Right renal pelvis (tissue), 4 donors: ENCODE results near the gene ZBTB16. TPM values are rescaled to one million over a fixed set of nuclear protein-coding genes. Genes with fewer than 3 reads are reported as not detected.

ENCODE experiments used
- DNase-seq, 4 donors: peaks; one replicate each; pipeline ENCODE4 v3.0.0-alpha.2; 2013; ENCODE audit warnings: low read depth in 4 of 4, low spot score in 3 of 4, missing footprints in 1 of 4
- polyA plus RNA-seq, 4 donors: library from polyadenylated mRNA; unstranded; fragments of 120-200 nt; gene quantifications; one replicate each; pipeline ENCODE4 v1.2.1, GENCODE V29; 2013; ENCODE audit not compliant: insufficient read length in 4 of 4

ZBTB16 gene
- polyA plus RNA-seq, 4 donors: 0.89 to 2.0 (median 1.5) TPM

DNA sequence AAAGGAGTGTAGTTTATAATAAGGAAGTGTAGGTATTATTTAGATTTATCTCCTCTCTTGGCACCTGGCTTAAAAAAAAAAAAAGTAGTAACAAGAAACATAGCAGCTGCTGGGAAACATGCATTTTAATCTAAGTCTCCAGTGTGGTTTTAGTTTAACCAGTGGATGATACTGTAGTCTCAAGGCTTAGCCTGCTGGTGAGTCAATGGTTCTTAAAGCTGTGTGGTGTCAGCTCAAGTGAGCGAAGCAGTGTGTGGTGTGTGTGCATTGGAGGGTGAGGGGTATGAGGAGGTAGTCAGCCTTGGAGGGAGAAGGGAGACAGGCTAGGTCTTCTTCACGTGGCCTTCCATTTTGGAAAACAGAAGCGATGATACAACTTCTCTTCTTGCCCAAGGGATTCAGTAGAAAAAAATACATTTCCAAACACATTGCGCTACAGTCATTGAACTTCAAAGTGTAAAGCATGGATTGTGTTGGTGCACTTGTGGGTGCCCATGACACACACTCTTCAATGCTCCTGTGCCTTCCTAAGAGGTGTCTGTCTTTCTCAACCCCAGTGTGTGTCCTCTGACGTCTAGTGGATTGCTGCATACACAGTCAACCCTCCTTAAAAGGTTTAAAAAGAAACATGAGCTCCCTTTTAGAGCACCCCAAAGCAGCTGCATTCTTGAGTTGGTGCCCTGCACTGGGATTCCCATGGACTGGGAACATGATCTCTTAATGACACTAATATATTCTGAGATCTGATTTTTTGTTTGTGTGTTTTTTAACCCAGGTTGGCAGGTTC is 40.1 kb downstream of the ZBTB16 start:
- no peak for DNase-seq

DNA sequence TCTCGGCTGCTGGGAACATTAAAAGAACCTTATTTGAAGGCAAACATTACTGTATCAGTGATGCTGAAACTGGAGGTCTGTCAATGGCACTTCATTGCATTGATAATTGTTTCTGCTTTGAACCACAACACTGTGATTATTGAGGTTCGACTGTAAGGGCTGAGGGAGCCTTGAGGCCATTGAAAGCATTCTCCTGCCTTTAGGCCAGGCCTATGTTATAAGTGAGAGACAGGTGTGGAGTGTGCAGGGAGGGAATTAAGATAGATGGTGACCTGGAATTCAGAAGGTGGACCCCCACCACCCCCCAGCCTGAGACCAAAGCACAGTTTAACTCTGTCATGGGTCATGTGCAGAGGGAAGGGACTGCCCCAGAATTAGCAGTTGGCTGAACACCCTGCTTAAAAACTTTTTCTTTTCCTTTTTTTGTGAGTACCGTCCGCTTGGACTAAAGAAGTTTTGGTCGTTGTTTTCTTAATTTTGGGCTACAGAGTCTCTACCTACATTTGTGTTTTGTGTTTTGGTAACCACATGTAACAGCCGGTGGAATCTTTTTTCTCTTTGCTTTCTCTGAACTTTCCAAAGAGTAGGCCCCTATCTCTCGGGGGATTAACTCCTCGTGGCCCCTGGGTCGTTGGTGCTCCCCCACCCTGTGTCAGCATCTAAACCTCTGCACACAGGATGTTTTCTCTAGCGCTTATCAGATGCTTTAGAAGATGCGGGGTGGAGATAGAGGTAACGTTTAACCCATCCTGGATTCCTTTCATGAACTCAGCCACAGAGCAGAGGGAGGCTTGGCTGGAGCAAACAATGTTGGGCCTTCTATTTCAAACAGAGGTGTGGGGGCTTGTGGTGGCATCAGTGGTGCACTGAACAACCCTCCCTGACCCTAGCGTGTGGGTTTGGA is 43.7 kb downstream of the ZBTB16 start:
- no peak for DNase-seq

DNA sequence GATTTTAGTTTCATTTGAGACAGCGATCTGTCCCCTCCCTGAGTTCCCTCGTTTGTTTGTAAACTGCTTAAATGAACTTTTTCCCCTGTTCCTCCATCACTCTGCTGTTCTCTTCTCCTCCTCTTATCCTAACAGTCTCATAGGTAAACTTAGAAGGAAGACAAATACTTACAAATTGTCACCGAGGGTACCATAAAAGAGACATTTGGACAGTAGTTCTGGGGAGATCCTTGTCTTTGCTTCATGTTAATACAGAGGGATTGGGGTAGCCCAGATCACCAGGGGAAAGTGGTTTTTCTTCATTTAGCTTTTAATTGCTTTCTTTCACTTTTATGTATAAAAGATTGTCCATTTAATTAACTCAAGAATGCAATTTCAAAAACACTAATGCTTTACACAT is 46.1 kb downstream of the ZBTB16 start:
- DNase-seq: no peak

DNA sequence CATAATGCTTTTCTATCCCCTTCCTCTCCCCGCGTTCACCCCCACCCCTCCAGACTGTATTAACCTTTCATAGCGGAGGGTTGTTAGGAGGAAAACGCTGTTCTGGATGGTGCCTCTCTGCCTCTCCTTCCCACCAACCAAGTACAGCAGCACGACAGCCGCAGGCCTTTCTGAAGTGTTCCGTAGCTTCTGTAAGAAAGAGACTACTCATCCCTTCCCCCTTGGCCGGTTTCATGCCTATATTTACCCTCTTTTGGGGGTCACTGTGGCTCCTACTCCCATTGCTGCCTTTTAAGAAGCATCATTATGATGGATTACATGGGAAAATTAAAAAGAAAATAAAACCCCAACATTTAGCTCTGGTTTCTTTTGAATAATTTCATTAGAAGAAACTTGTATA is 46.5 kb downstream of the ZBTB16 start:
- DNase-seq: no peak

- DNase-seq: no peak
These were observed 47.5 kb downstream of the ZBTB16 start for GRCh38 chr11:114106986-114107385.

DNA sequence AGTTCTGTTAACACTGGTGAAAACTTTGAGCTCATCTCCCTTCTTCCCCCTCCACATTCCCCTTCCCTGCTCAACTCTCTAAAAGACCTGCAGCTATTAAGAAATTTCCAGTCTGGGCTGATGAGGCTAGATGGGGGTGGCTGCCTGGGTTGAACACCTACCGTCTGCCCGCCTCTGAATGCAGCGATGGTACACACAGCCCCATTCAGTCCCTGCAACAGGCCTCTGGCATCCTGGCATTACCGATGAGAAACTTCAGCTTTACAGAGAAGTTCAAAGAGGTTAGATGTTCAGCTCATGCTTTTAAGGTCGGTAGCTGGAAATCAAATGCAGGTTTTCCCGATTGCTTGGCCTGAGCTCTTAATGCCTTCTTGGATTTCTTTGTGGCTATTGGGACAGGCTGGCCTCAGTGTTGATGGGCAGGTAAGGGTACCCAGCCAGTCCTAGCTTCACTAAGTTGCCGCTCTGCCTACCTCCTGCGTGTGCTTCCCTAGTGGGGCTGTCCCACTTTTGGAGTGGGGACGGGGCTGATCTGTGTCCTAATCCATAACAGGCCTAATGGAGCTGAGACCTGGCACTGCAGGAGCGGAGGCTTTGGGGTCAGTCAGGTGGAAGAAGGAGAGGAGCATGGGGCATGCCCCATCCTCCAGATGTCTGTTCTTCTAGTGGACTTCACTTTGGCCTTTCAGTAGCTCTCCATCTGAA is 49.1 kb downstream of the ZBTB16 start:
- no peak for DNase-seq

- no peak for DNase-seq
These were observed 49.9 kb downstream of the ZBTB16 start for GRCh38 chr11:114109206-114110090.

- no peak for DNase-seq
These were observed 50.6 kb downstream of the ZBTB16 start for GRCh38 chr11:114110123-114110522.

- no peak for DNase-seq
These were observed 51.7 kb downstream of the ZBTB16 start for GRCh38 chr11:114110952-114111947.

DNA sequence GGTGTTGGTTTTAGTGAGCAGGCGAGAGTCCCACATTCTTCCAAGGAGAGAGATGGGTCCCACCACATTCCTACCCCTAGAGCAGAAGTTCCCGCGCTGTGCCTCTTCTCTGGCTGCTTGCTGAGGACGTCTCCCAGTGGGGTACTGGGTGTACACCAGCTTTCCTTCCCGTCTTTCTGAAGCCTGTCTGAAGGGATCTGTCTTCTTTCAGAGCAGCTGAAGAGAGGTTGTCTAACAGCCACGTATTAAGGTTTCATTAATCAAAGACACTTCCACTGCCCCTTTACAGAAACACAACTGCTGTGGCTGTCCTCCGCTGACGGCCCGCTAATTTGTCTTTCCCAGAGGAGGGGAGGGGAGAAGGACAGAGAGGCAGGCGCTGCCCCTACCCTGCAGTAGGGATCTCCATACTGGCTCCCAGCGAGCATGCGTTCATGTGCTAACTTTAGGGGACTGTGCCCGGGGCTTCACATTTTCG is 56.0 kb downstream of the ZBTB16 start:
- DNase-seq: no peak

DNA sequence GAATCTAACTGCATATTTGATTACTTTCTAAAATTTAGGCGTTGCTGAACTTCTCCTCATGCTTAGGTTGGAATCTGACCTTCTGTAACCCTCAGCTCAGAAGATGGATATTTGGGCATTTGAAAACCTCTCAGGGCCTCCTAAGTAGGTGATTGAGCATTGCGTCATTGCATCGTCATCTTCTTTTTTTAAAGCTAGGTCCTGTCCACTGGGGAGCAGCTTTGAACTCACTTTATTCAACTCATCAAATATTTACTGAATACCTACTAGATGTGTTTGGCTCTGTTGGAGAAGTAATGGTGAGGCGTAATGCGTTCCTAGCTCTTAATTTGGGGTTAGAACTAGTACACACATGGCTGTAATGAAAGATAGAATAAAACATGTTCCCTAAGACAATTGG is 56.8 kb downstream of the ZBTB16 start:
- no peak for DNase-seq

GRCh38 chr11:114116800-114117199 is 57.3 kb downstream of the ZBTB16 start:
- no peak for DNase-seq

DNA sequence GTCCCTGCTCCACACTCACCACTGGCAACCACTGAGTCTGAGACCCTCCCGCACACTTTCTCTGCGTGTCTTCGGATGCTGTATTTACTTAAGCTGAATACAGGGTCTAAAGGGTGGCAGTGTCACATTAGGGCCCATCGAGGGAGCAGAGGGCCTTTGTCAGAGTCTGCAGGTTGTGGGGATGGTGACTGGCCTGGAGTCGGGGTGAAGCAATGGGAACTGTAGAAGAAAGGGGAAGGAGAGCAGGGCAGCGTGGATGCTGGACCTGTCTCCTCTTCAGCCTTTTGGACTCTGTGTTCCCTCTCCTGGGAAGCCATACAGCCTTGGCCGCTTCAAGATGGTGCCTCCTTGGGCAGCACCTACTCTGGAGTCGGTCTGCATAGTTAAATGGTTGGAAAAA is 61.1 kb downstream of the ZBTB16 start:
- no peak for DNase-seq

GRCh38 chr11:114121138-114121537 is 61.6 kb downstream of the ZBTB16 start:
- DNase-seq: no peak

DNA sequence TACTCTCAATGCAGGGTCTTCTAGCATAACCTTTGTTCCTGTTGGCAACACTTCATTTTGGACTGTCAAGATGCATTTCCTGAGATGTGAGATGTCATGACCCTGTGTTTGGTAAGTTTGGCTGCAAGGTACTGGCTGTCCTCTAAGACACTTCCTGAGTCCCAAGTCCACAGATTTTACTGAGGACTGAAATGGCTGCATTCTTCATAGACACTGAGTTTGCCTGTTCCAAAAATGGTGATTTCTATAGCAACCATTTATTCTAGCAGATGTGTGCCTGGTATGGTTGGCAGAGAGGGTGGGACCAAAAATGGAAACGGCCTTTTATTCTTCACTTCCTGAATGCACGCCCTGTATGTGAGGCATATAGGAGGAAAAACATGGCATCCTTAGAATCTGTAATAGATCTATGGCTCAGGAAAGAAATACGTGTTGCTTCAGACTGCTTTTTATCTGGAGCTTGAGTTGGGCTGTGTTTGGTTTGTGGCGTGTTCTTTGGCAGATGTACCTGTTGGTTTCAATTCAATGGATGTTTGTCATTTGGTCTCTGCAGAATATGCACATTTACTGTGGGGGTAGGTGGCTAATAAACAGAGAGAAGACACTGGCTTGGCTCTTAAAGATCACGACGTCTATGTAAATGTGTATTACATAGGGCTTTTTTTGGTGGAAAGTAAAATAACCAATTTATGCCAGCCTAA is 62.4 kb downstream of the ZBTB16 start:
- DNase-seq: no peak

DNA sequence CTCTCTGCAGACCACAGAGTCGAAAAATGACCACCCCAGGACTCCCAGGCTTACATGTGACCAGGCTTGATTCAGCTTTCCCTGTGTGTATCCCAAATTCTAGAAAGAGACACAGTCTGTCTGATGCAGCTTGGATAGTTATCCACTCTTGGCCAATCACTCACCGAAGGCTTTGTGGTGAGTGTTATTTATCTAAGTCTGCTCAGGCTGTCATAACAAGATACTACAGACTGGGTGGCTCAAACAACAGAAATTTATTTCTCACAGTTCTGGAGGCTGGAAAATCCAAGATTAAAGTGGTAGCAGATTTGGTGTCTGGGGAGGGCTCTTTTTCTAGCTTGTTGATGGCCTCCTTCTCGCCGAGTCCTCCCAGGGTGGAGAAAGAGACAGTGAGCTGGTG is 63.2 kb downstream of the ZBTB16 start:
- no peak for DNase-seq

DNA sequence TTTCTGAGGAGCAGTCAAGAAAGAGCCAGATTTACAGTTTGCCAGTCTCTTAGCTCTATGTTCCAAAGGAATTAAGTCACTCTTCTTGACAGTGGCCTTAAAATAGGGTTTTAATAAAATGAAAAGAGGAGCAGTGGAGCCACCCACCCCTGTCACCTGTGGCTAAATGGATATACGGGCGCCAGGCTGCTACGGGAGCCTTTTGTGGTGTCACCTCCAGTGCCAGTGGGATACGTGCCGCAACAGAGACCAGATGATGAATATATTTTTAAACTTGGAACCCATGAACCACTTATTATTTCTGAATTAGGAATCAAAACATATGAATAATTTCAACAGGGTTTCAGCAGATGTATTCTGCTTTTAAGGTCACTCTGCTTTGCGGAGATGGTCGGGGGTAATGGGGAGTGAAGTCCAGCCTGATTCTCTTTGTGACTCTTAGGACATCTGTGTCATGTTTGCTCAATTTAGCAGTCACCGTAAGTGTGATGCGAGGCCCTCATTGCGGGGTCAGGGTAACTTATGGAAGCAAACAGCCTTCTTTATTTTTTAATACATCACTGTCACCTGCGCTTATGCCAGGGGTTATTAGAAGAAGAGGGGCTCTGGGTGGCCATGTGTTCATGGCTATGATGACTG is 64.3 kb downstream of the ZBTB16 start:
- no peak for DNase-seq
